Mucosa of descending colon (tissue), 3 donors: ENCODE data around the gene SPPL2C. TPM values are rescaled to one million over a fixed set of nuclear protein-coding genes. Genes with fewer than 3 reads are reported as not detected.

Experiments used
- ATAC-seq: fragments of 200-7000 bp; cut with Tn5 transposase; one replicate; pipeline ENCODE4 v1.9.1; 2020; ENCODE audit warnings: mild to moderate bottlenecking, moderate library complexity
- DNase-seq, 3 donors: peaks; one replicate each; pipeline ENCODE4 v3.0.0-alpha.2; 2020
- H3K36me3 ChIP-seq: fragments of 200-600 bp; one replicate; pipeline ENCODE4 v1.8.0; 2021; ENCODE audit warnings: low read depth, mild to moderate bottlenecking
- H3K4me1 ChIP-seq: fragments of 200-600 bp; one replicate; pipeline ENCODE4 v1.8.0; 2021; ENCODE audit warnings: low read depth, mild to moderate bottlenecking
- H3K4me3 ChIP-seq: fragments of 200-600 bp; one replicate; pipeline ENCODE4 v1.8.0; 2021; ENCODE audit warnings: mild to moderate bottlenecking
- H3K9me3 ChIP-seq: fragments of 200-600 bp; one replicate; pipeline ENCODE4 v1.8.0; 2021; ENCODE audit warnings: mild to moderate bottlenecking
- intact Hi-C, 2 donors: fragments of 100-400 bp; cut with DNase I in 1 of 2; cut with micrococcal nuclease in 1 of 2; formaldehyde crosslinking; loops; one replicate each; pipeline versions ENCODE4 v1.11.0 to v1.11.1; 2022; cut with DNase I, micrococcal nuclease
- total RNA-seq, 3 donors: library from RNA; stranded (reverse); fragmentation: NEBNext Ultra II Directional in 2 of 3; extraction: Animal tissue kit (Norgen Biotek cat#: 25700) in 2 of 3; gene quantifications; one replicate each; pipeline versions ENCODE4 v1.2.1 to v1.2.4, GENCODE V29; 2021 to 2023
- TF ChIP-seq, protein P1 (sequence below): fragments of 200-600 bp; IDR thresholded peaks from one replicate; pipeline ENCODE4 v1.8.0; 2022; ENCODE audit warnings: antibody characterized with exemption, mild to moderate bottlenecking
- donor health status: DM: no; HTN: no; CAD: no; lungs with moderate emphysema.
- donor health status: DM: no; HTN: no; CAD: no.
- donor health status: DM: no; HTN: yes; CAD: no.

The SPPL2C gene
- total RNA-seq, 3 donors from 2014 or later, result not detected

DNA sequence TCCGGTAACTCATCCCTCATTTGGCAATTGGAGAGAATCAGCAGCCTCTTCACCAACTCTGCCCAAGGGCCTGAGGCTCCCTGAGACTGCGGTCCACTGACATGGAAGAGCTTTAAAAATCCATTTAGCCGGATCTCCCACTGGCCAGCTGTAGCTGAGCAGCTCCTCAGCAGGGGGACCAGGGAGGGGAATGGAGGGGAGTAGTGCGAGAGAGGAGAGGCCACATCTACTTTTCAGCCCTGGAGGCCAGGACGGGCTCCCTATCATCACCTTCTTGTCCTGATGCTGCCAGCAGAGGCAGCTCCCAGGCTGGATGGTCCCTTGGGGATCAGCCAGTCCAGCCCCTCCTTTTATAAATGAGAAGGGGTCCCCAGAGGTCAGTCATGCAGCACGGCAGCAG is 25.0 kb upstream of the SPPL2C start:
- no peaks in the 10 kb centered on the region for H3K36me3 ChIP-seq
- TF ChIP-seq, protein P1, sequence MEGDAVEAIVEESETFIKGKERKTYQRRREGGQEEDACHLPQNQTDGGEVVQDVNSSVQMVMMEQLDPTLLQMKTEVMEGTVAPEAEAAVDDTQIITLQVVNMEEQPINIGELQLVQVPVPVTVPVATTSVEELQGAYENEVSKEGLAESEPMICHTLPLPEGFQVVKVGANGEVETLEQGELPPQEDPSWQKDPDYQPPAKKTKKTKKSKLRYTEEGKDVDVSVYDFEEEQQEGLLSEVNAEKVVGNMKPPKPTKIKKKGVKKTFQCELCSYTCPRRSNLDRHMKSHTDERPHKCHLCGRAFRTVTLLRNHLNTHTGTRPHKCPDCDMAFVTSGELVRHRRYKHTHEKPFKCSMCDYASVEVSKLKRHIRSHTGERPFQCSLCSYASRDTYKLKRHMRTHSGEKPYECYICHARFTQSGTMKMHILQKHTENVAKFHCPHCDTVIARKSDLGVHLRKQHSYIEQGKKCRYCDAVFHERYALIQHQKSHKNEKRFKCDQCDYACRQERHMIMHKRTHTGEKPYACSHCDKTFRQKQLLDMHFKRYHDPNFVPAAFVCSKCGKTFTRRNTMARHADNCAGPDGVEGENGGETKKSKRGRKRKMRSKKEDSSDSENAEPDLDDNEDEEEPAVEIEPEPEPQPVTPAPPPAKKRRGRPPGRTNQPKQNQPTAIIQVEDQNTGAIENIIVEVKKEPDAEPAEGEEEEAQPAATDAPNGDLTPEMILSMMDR, result no peak
- no peak for DNase-seq
- H3K4me1 ChIP-seq, result no peaks in the 10 kb centered on the region
- H3K4me3 ChIP-seq, result no peak overlapping the region
- no peak for ATAC-seq
- intact Hi-C loops, result no loop called here
- H3K9me3 ChIP-seq, result no peaks in the 10 kb centered on the region

GRCh38 chr17:45820052-45820780 is 24.5 kb upstream of the SPPL2C start:
- H3K9me3 ChIP-seq, result no peaks in the 10 kb centered on the region
- no peak for ATAC-seq
- H3K4me1 ChIP-seq, result no peaks in the 10 kb centered on the region
- no peaks in the 10 kb centered on the region for H3K36me3 ChIP-seq
- intact Hi-C loops, result no loop called here
- no peak for DNase-seq
- TF ChIP-seq, protein P1, result no peak
- no peak overlapping the region for H3K4me3 ChIP-seq

GRCh38 chr17:45821147-45821546 is 23.5 kb upstream of the SPPL2C start:
- TF ChIP-seq, protein P1, result no peak
- H3K9me3 ChIP-seq, result no peaks in the 10 kb centered on the region
- intact Hi-C loops, result no loop called here
- H3K4me3 ChIP-seq, result no peak overlapping the region
- H3K36me3 ChIP-seq, result no peaks in the 10 kb centered on the region
- no peaks in the 10 kb centered on the region for H3K4me1 ChIP-seq
- ATAC-seq (no peak), DNase-seq (no peak)

DNA sequence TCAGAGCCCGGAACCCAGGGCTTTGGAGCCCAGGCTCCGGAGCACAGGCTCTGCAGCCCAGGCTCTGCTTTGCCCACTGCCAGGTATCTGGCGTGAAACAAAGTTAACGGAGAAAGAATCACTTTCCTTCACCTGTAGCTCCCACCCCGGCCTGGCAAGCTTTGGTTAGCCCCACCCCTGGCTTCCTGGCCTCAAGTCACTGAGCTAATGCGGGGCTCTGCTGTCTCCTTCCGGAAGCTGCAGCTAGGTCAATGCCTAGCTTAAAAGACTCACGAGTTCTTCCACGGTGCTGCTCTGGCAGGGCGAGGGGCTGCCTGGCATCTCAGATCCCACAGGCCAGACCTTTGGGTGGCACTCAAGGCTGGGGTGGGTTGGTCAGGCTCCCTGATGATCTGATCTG is 21.1 kb upstream of the SPPL2C start:
- intact Hi-C loops, result no loop called here
- DNase-seq (no peak), ATAC-seq (no peak)
- Histone ChIP-seq H3K9me3 (no peaks in the 10 kb centered on the region), H3K4me3 (no peak overlapping the region), H3K36me3 (no peaks in the 10 kb centered on the region), H3K4me1 (no peaks in the 10 kb centered on the region)
- TF ChIP-seq, protein P1, result no peak

DNA sequence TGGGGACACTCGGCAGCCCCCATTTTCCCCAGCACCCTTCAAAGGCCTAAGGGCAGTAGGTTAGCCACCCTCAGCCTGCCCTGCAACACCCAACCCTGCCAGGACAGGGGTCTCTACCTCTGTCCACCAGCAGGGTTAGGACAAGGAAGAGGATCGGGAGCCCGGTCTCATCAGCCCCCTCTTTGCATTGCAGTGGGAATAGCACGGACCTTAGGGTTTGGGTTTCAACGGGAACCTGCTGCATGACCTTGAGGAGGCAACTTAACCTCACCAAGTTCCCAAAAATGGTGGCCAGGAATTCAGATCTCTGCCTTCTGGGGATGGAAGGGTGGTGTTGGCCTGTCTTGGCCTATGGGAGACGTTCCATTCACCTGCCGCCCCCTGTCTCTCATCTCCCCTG is 20.2 kb upstream of the SPPL2C start:
- H3K4me1 ChIP-seq, result no peaks in the 10 kb centered on the region
- H3K9me3 ChIP-seq, result no peaks in the 10 kb centered on the region
- TF ChIP-seq, protein P1, result no peak
- H3K36me3 ChIP-seq, result no peaks in the 10 kb centered on the region
- no peak overlapping the region for H3K4me3 ChIP-seq
- DNase-seq, result no peak
- ATAC-seq, result no peak
- intact Hi-C loops, result no loop called here
